Hematopoietic multipotent progenitor cell (in vitro differentiated cells): ENCODE results near the gene TPSG1. TPM values are rescaled to one million over a fixed set of nuclear protein-coding genes. Genes with fewer than 3 reads are reported as not detected.
"Not testable (repeated sequence)": the region's sequence is repeated elsewhere in the genome, so short reads cannot be mapped to it uniquely, and the experiment has no call there.

Experiments used
- DNase-seq, 3 donors: peaks; one replicate each; pipeline ENCODE4 v3.0.0-alpha.2; 2011 to 2015; ENCODE audit warnings: low read depth in 2 of 3, low spot score in 2 of 3
- total RNA-seq: library from RNA; depleted of rRNA; stranded (reverse); fragments of >200 nt; gene quantifications from one replicate; pipeline ENCODE4 v1.2.3, GENCODE V29; 2012

Gene TPSG1
- total RNA-seq, 1 donor, result not detected

GRCh38 chr16:1198671-1199346 lies 26.3 kb downstream of the TPSG1 start:
- not testable (repeated sequence) for DNase-seq

GRCh38 chr16:1198194-1198593 lies 26.9 kb downstream of the TPSG1 start:
- no peak for DNase-seq

DNA sequence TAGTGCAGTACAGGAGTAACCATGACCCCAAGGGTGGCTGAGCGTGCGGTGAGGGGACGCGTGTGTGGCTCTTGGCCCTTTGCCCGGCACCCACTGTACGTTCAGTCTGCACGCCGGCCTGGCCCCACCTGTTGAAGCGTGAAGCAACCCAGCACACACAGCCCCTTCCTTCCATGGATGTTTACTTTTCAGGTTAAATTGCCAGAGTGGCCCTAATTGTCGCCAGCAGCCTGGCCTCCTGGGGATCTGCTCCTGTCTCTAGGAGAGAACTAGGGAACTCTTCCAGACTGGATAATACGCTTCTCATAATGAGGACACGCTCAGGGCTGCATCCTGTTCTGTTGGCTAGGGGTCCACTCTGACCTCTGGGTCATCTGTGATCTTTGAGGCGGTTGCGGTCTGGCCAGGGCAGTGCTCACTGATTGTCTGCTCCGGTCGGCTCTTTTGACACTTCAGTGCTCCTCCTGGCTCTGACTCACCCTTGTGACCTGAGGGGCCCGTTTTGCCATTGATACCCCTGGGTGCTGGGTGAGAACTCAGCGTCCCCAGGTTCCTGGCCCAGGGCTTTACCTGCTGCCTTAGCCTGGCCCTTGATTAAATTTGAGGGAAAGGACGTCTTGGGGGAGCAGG lies 27.7 kb downstream of the TPSG1 start:
- DNase-seq, result no peak

DNA sequence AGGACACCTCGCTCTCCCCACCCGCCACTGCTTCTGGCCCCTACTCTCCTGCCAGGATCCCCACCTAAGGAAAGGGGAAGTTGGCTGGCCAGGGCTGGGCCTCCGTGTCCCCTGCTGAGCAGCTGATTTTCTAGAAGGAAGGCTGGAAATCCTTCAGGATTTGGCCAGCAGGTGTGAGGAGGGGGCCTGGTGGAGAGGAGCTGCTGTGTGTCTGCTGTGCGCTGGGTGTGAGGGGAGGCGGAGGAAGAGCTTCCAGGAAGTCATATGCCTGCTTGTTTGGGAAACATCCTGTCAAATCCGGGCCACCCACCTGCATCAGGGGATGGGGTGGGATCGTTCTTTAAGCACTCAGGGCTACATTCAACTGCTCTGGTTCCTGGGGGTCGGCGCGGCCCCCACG lies 28.6 kb downstream of the TPSG1 start:
- no peak for DNase-seq

- DNase-seq, result no peak
Measured at GRCh38 chr16:1195393-1195666, 29.7 kb downstream of the TPSG1 start.

- DNase-seq, result no peak
Measured at GRCh38 chr16:1194665-1195392, 30.2 kb downstream of the TPSG1 start.

DNA sequence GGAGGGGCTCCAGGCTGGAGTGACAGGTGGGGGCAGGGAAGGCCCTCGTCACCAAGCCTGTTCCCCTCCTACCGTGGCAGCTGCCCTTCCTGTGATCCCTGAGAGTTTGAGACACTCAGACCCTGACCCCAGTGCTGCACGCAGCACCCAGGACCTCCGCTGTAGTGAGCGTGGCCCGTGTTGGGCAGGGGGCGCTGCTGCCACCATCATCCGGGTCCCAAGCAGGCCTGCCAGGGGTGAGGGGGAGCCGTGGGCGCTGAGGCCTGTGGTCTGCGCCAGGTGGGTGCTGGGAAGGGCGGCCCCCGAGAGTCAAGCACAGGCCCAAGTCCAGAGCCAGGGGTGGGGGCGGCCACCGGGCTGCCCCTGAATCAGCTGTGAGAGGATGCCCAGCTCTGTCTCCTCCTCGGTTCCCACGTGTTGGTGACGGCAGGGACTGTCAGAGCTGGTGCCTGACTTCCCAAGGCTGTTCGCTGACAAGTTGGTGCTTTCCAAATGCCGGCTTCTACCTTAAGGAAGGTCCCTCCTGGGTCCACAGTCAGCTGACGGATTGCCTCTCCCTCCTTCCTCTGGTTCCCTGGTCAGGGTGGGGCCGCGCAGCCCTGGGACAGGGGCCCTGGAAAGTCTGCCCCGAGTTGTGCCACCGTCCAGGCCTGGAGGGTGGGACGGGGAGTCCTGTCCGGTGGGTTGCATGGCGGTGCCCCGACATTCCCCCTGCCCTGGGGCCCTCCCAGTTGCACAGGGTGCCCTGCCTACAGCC lies 31.1 kb downstream of the TPSG1 start:
- DNase-seq, result no peak

DNA sequence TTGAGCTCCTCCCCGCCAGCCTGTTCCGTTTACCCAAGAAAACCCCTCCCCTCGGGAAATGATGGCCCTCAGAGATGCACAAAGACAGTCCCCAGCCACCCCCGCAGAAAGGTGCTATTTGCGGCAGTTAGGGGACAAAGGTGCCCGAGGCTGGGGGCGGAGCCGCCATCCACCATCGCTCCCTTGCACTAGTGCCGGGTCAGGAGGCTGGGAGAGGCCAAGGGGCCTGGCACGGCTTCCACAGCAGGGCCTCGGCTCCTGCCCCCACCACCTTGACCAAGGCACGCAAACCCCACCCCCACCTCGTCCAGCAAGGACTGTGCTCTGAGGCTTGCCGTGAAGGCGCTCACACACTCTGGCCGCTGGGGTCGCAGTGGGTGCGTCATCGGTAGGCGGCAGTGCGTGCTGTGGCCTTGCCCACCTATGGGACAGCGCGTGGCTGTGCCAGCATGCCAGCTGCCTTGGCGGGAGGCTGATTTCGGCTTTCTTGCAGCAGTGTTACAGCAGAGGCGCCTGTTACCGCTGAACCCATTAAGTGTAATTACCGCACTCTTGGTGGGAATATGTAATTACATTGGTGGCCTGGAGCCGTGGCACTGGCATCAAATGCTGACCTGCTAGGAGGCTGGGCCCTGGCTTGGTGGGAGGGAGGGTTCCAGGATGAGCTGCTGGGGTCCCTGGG lies 31.8 kb downstream of the TPSG1 start:
- no peak for DNase-seq

- DNase-seq, result no peak
Measured at GRCh38 chr16:1192384-1193073, 32.5 kb downstream of the TPSG1 start.

GRCh38 chr16:1190789-1191188 lies 34.3 kb downstream of the TPSG1 start:
- not testable (repeated sequence) for DNase-seq

- DNase-seq, result no peak
Measured at GRCh38 chr16:1189455-1189854, 35.6 kb downstream of the TPSG1 start.

GRCh38 chr16:1188432-1189189 lies 36.5 kb downstream of the TPSG1 start:
- peak; percentile 21 to 70 (median 49) for DNase-seq

DNA sequence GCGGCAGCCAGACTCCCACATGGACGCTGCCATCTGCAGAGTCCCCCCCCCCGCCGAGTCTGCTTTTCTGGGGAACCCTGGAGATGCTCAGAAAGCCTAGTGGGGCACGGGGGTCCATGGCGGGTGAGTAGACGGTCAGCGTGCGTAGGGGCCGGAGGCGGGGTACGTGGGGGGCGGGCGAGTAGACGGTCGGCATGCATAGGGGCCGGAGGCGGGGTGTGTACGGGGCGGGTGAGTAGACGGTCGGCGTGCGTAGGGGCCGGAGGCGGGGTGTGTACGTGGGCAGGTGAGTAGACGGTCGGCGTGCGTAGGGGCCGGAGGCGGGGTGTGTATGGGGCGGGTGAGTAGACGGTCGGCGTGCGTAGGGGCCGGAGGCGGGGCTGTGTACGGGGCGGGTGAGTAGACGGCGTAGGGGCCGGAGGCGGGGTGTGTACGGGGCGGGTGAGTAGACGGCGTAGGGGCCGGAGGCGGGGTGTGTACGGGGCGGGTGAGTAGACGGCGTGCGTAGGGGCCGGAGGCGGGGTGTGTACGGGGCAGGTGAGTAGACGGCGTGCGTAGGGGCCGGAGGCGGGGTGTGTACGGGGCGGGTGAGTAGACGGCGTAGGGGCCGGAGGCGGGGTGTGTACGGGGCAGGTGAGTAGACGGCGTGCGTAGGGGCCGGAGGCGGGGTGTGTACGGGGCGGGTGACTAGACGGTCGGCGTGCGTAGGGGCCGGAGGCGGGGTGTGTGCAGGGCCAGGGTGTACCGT lies 39.4 kb downstream of the TPSG1 start:
- not testable (repeated sequence) for DNase-seq

DNA sequence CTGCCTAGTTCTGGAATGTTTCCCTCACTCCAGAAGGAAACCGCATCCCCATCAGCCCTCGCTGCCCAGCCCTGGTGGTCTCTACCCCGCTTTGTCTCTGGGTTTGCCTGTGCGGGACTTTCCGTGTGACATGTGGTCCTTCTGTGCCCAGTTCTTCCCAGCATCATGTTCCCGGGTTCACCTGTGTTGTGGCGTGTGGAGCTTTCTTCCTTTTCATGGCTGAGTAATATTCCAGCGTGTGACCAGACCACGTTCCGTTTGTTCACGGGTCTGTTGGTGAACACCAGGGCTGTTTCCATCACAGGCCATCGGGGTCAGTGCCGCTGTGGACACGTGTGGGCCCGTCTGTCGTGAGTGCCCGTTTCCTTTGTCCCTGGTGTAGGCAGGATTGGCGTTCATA lies 40.1 kb downstream of the TPSG1 start:
- DNase-seq, result no peak

DNA sequence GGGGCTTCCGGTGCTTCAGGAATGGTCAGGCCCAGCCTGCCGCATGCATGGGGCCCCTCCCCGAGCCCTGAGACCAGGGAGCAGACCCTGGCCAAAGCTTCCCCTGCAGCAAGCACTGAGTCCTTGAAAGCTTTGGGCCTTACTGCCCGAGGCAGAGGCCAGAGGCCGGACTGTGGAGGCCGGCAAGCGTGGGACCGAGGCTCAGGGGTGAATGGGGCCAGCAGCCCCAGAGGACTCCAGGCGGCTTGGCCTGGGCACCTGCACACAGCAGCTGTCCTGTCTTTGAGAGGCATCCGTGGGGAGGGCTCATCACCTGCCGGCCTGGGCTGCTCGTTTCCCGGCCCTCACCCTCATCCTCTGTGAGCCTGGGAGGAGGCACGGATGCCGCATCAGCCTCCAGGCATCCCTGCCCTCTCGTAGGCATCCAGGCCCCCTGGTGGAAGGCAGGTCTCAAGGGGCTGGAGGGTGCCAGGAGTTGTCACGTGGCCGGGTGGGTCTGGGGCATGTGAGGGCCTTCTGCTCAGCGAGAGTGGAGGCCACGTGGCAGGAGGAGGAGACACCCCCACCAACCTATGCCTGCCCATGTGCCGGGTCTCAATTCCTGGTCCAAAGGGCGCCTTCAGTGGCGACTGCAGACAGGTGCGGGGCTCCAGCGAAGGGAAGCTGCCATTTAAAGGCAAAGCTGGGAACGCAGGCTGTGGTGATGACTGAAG lies 40.8 kb downstream of the TPSG1 start:
- no peak for DNase-seq

GRCh38 chr16:1182950-1183907 lies 41.8 kb downstream of the TPSG1 start:
- DNase-seq, result no peak

- DNase-seq, result no peak
Measured at GRCh38 chr16:1182316-1182671, 42.8 kb downstream of the TPSG1 start.
